Effector memory CD4-positive, alpha-beta T cell (primary cell): ENCODE data around the gene CDR2.

Experiments
- DNase-seq, 3 donors: peaks; one replicate each; pipeline ENCODE4 v3.0.0-alpha.2; 2020
- H3K27ac ChIP-seq: 2 replicates; pipeline ENCODE4 v1.7.0; 2013; ENCODE audit warnings: mild to moderate bottlenecking, low read length, moderate library complexity; ENCODE audit not compliant: insufficient read depth, poor library complexity, severe bottlenecking
- H3K27me3 ChIP-seq: replicated peaks from 2 replicates; pipeline ENCODE4 v1.7.0; 2013; ENCODE audit warnings: mild to moderate bottlenecking, low read length; ENCODE audit not compliant: insufficient read depth, control insufficient read depth, poor library complexity, severe bottlenecking
- H3K36me3 ChIP-seq: 2 replicates; pipeline ENCODE4 v1.7.0; 2013; ENCODE audit warnings: mild to moderate bottlenecking, low read length, moderate library complexity; ENCODE audit not compliant: control insufficient read depth, insufficient read depth
- H3K4me1 ChIP-seq: 2 replicates; pipeline ENCODE4 v1.7.0; 2013; ENCODE audit warnings: low read length, mild to moderate bottlenecking; ENCODE audit not compliant: control insufficient read depth, insufficient read depth, poor library complexity, severe bottlenecking
- H3K4me3 ChIP-seq: 2 replicates; pipeline ENCODE4 v1.7.0; 2013; ENCODE audit warnings: low read length, low read depth, mild to moderate bottlenecking; ENCODE audit not compliant: insufficient read depth, poor library complexity, severe bottlenecking
- H3K9me3 ChIP-seq: 2 replicates; pipeline ENCODE4 v1.7.0; 2013; ENCODE audit warnings: mild to moderate bottlenecking, low read length, moderate library complexity; ENCODE audit not compliant: control insufficient read depth

Gene CDR2

GRCh38 chr16:22337849-22338635, 36.4 kb downstream of the CDR2 start:
- DNase-seq = no peak
- Histone ChIP-seq H3K36me3 (peaks cover 45% of the 10 kb centered on the region), H3K4me3 (no peak overlapping the region), H3K9me3 (peaks cover 6% of the 10 kb centered on the region), H3K4me1 (no peaks in the 10 kb centered on the region), H3K27ac (no peak overlapping the region), H3K27me3 (no peaks in the 10 kb centered on the region)

DNA sequence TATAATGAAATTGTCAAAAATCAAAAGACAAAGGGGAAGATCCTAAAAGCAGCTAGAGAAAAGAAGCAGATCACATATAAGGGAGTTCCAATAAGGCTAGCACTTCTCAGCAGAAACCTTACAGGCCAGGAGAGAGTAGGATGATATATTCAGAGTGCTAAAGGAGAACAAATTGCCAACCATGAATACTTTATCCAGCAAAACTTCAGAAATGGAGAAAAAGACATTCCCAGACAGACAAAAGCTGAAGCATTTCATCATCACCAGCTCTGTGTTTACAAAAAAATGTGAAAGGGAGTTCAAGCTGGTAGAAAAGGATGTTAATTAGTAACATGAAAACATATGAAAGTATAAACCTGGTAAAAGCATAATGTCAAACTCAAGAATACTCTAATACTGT, 37.4 kb downstream of the CDR2 start:
- Histone ChIP-seq H3K27ac (no peak overlapping the region), H3K4me1 (no peaks in the 10 kb centered on the region), H3K9me3 (peaks cover 6% of the 10 kb centered on the region), H3K27me3 (no peaks in the 10 kb centered on the region), H3K4me3 (no peak overlapping the region), H3K36me3 (peaks cover 47% of the 10 kb centered on the region)
- no peak for DNase-seq

DNA sequence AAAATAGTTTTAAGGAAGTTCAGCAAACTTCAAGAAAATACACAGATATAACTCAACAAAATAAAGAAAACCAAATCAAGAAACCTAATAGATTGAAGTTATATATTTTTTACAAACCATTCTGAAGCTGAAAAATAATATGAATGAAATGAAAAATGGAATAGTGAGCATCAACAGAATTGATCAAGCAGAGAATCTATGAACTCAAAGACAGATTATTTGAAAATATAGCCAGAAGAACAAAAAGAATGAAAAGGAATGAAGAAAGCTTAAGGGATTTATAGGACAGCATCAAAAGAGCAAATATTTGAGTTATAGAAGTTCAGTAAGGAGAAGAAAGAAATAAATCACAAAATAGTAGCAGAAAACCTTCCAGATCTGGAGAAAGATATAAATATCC, 37.8 kb downstream of the CDR2 start:
- Histone ChIP-seq H3K9me3 (peaks cover 6% of the 10 kb centered on the region), H3K27ac (no peak overlapping the region), H3K27me3 (no peaks in the 10 kb centered on the region), H3K4me3 (no peak overlapping the region), H3K4me1 (no peaks in the 10 kb centered on the region), H3K36me3 (peaks cover 51% of the 10 kb centered on the region)
- no peak for DNase-seq

DNA sequence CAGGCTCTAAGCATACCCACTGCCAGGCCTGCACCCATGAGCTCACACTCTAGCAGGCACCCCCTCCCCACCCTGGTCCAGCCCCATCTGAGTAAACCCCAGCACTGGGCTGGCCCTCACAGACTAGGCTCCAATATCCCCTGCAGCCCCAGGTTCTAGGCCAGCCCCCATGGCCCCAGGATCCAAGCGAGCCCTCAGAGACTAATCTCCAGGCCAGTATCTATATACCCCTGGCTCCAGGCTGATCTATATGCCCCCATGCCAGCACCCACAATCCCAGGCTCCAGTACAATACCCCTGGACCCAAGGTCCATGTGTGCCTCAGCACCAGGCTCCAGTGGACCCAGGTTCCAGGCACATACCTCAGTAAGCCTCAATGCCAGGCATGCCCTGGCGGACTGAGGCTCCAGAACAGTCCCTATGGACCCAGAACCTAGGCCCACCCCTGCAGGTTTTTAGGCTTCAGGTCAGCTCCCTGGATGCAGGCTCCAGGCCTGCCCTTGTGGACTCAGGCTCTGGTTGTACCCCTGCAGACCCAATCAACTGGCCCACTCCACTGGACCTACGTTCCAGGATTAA, 38.7 kb downstream of the CDR2 start:
- H3K4me1 ChIP-seq = no peaks in the 10 kb centered on the region
- no peak overlapping the region for H3K4me3 ChIP-seq
- H3K27ac ChIP-seq = no peak overlapping the region
- no peaks in the 10 kb centered on the region for H3K27me3 ChIP-seq
- peaks cover 6% of the 10 kb centered on the region for H3K9me3 ChIP-seq
- H3K36me3 ChIP-seq = peaks cover 51% of the 10 kb centered on the region
- no peak for DNase-seq

GRCh38 chr16:22333457-22333994, 40.9 kb downstream of the CDR2 start:
- DNase-seq = no peak
- H3K27me3 ChIP-seq = no peaks in the 10 kb centered on the region
- H3K4me3 ChIP-seq = no peak overlapping the region
- H3K36me3 ChIP-seq = peaks cover 60% of the 10 kb centered on the region
- no peaks in the 10 kb centered on the region for H3K4me1 ChIP-seq
- peaks cover 6% of the 10 kb centered on the region for H3K9me3 ChIP-seq
- no peak overlapping the region for H3K27ac ChIP-seq

DNA sequence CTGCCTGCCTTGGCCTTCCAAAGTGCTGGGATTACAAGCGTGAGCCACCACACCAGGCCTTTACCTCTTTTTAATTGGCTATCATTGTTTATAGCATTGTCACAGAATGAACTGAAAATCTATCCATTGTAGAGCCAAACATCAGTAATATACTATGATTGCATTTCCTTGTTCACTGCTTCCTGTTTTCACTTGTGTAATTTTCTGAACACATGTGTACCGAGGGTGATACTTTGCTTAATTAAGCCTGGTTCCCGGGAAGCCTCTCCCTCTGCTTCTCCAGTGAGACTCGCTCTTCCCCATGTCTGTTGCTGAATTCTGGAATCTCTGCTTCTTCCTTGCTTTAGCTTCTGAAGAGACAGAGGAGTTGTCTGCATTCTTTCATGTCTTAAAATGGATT, 44.1 kb downstream of the CDR2 start:
- no peaks in the 10 kb centered on the region for H3K27me3 ChIP-seq
- H3K27ac ChIP-seq = no peak overlapping the region
- DNase-seq = no peak
- peaks cover 71% of the 10 kb centered on the region for H3K36me3 ChIP-seq
- no peaks in the 10 kb centered on the region for H3K9me3 ChIP-seq
- no peak overlapping the region for H3K4me3 ChIP-seq
- no peaks in the 10 kb centered on the region for H3K4me1 ChIP-seq

- Histone ChIP-seq H3K27ac (no peak overlapping the region), H3K27me3 (no peaks in the 10 kb centered on the region), H3K4me1 (no peaks in the 10 kb centered on the region), H3K36me3 (peaks cover 71% of the 10 kb centered on the region), H3K9me3 (no peaks in the 10 kb centered on the region), H3K4me3 (no peak overlapping the region)
- DNase-seq = no peak
Measured at GRCh38 chr16:22329199-22329695, 45.2 kb downstream of the CDR2 start.

GRCh38 chr16:22328081-22328725, 46.2 kb downstream of the CDR2 start:
- DNase-seq = no peak
- H3K36me3 ChIP-seq = peaks cover 72% of the 10 kb centered on the region
- no peaks in the 10 kb centered on the region for H3K27me3 ChIP-seq
- H3K9me3 ChIP-seq = no peaks in the 10 kb centered on the region
- no peaks in the 10 kb centered on the region for H3K4me1 ChIP-seq
- no peak overlapping the region for H3K4me3 ChIP-seq
- no peak overlapping the region for H3K27ac ChIP-seq

DNA sequence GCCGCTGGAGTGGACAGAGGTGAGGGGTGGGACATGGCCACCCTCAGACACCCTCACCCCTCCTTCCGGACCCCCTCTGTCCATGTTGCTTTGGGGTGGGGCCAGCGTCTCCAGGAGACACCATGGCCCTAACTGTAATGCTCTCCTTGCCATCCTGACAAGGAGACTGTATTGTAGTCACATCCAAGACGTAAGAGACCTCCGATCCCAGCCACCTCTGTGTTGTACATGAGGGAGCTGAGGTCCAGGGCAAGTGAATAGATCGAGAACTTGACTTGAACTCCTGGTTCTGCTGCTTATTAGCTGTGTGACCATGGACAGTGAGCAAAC, 47.0 kb downstream of the CDR2 start:
- H3K36me3 ChIP-seq = peaks cover 76% of the 10 kb centered on the region
- no peaks in the 10 kb centered on the region for H3K27me3 ChIP-seq
- no peak for DNase-seq
- H3K4me3 ChIP-seq = no peak overlapping the region
- no peak overlapping the region for H3K27ac ChIP-seq
- no peaks in the 10 kb centered on the region for H3K4me1 ChIP-seq
- H3K9me3 ChIP-seq = no peaks in the 10 kb centered on the region
